IMR-90 (cell line): ENCODE measurements around the gene TEX264. TPM values are rescaled to one million over a fixed set of nuclear protein-coding genes. Genes with fewer than 3 reads are reported as not detected.

Source experiments
- ATAC-seq: fragments of 200-7000 bp; cut with Tn5 transposase; 2 replicates; pipeline ENCODE4 v1.9.1; 2020; ENCODE audit warnings: low read depth, mild to moderate bottlenecking, moderate library complexity
- BruUV-seq: library from RNA; stranded (reverse); fragments of 400-500 nt; replicated peaks from 2 replicates; lab custom pipeline; 2021; lab: Mats Ljungman, UMichigan
- CTCF ChIA-PET: fragments of 300-600 bp; formaldehyde crosslinking; extraction: SDS; loops from one replicate; lab custom pipeline; 2021; ENCODE audit warnings: antibody characterized with exemption; lab: Yijun Ruan, JAX
- POLR2A ChIA-PET: fragments of 300-600 bp; sonication (Branson Sonifier 250); formaldehyde crosslinking; loops from one replicate; lab custom pipeline; 2022; ENCODE audit warnings: antibody characterized with exemption; ENCODE audit not compliant: unreplicated experiment; lab: Charles Lee
- DNase-seq: peaks from one replicate; pipeline ENCODE4 v3.0.0; 2013
- H2AFZ ChIP-seq: replicated peaks from 2 replicates; pipeline ENCODE3; 2013; ENCODE audit warnings: low read length, mild to moderate bottlenecking; ENCODE audit not compliant: poor library complexity
- H2AK5ac ChIP-seq: 2 replicates; pipeline ENCODE4 v1.6.1; 2013; ENCODE audit warnings: low read depth, low read length, inconsistent platforms
- H2AK9ac ChIP-seq: replicated peaks from 2 replicates; pipeline ENCODE3; 2013; ENCODE audit warnings: mild to moderate bottlenecking, low read depth, low read length, moderate library complexity; ENCODE audit not compliant: poor library complexity
- H2BK120ac ChIP-seq: 2 replicates; pipeline ENCODE4 v1.6.1; 2013; ENCODE audit warnings: low read depth, low read length, inconsistent platforms
- H2BK15ac ChIP-seq: 3 replicates; pipeline ENCODE4 v1.6.1; 2013; ENCODE audit warnings: low read depth, low read length, inconsistent platforms
- H2BK20ac ChIP-seq: 2 replicates; pipeline ENCODE4 v1.6.1; 2013; ENCODE audit warnings: low read depth, mild to moderate bottlenecking, inconsistent platforms, low read length, moderate library complexity
- H2BK5ac ChIP-seq: 2 replicates; pipeline ENCODE4 v1.6.1; 2013; ENCODE audit warnings: mild to moderate bottlenecking, low read depth, low read length, inconsistent platforms; ENCODE audit not compliant: poor library complexity, severe bottlenecking
- H3K14ac ChIP-seq: replicated peaks from 2 replicates; pipeline ENCODE4 v1.6.1; 2013; ENCODE audit warnings: low read depth, low read length, inconsistent platforms
- H3K18ac ChIP-seq: 2 replicates; pipeline ENCODE4 v1.6.1; 2013; ENCODE audit warnings: low read depth, low read length, control low read depth
- H3K23ac ChIP-seq: 2 replicates; pipeline ENCODE4 v1.6.1; 2013; ENCODE audit warnings: low read depth, low read length, inconsistent platforms
- H3K27ac ChIP-seq: 2 replicates; pipeline ENCODE4 v1.5.1; 2013; ENCODE audit warnings: mild to moderate bottlenecking, control low read depth, low read length; ENCODE audit not compliant: insufficient read depth
- H3K27me3 ChIP-seq: 2 replicates; pipeline ENCODE4 v1.6.1; 2013; ENCODE audit warnings: low read length; ENCODE audit not compliant: control insufficient read depth, insufficient read depth
- H3K36me3 ChIP-seq: 2 replicates; pipeline ENCODE4 v1.6.1; 2013; ENCODE audit warnings: low read length, mixed read lengths; ENCODE audit not compliant: control insufficient read depth, insufficient read depth
- H3K4ac ChIP-seq: 2 replicates; pipeline ENCODE4 v1.6.1; 2013; ENCODE audit warnings: low read depth, low read length, inconsistent platforms
- H3K4me1 ChIP-seq: 2 replicates; pipeline ENCODE4 v1.6.1; 2013; ENCODE audit warnings: low read length, mixed read lengths; ENCODE audit not compliant: control insufficient read depth, insufficient read depth
- H3K4me2 ChIP-seq: 2 replicates; pipeline ENCODE4 v1.6.1; 2013; ENCODE audit warnings: low read depth, mild to moderate bottlenecking, control low read depth, low read length, moderate library complexity
- H3K4me3 ChIP-seq: 2 replicates; pipeline ENCODE4 v1.5.1; 2013; ENCODE audit warnings: low read depth, mild to moderate bottlenecking, control low read depth, low read length, moderate library complexity; ENCODE audit not compliant: insufficient read depth
- H3K56ac ChIP-seq: 2 replicates; pipeline ENCODE4 v1.6.1; 2013; ENCODE audit warnings: low read length, inconsistent platforms; ENCODE audit not compliant: insufficient read depth; ENCODE audit errors: extremely low read depth
- H3K79me1 ChIP-seq, 2 experiments: 2 replicates each; pipeline ENCODE4 v1.6.1; 2013; ENCODE audit warnings: low read length in 2 of 2, inconsistent platforms in 1 of 2, low read depth in 1 of 2
- H3K9ac ChIP-seq: 2 replicates; pipeline ENCODE4 v1.6.1; 2013; ENCODE audit warnings: low read depth, low read length, control low read depth
- H3K9me1 ChIP-seq: 2 replicates; pipeline ENCODE4 v1.6.1; 2013; ENCODE audit warnings: low read length, inconsistent platforms; ENCODE audit not compliant: insufficient read depth
- H3K9me3 ChIP-seq: 2 replicates; pipeline ENCODE4 v1.6.1; 2013; ENCODE audit warnings: low read length; ENCODE audit not compliant: control insufficient read depth, insufficient read depth
- H4K20me1 ChIP-seq: 2 replicates; pipeline ENCODE4 v1.6.1; 2013; ENCODE audit warnings: low read length, inconsistent platforms; ENCODE audit not compliant: insufficient read depth
- H4K5ac ChIP-seq: 2 replicates; pipeline ENCODE4 v1.6.1; 2013; ENCODE audit warnings: mild to moderate bottlenecking, low read depth, low read length, control low read depth
- H4K8ac ChIP-seq, 2 experiments: 2 replicates each; pipeline ENCODE4 v1.6.1; 2013; ENCODE audit warnings: low read depth in 2 of 2, low read length in 2 of 2, control low read depth in 1 of 2, inconsistent platforms in 1 of 2
- H4K91ac ChIP-seq: 2 replicates; pipeline ENCODE4 v1.6.1; 2013; ENCODE audit warnings: low read depth, low read length, inconsistent platforms; ENCODE audit not compliant: insufficient read depth
- CTCF ChIP-seq: conservative IDR thresholded peaks from 2 replicates; pipeline ENCODE4 v1.5.1; 2012; ENCODE audit warnings: mild to moderate bottlenecking, low read depth, low read length, improper control_type of control experiment
- MAFK ChIP-seq: IDR thresholded peaks from 2 replicates; pipeline ENCODE4 v1.6.1; 2012; ENCODE audit warnings: low read depth, low read length, improper control_type of control experiment
- MAZ ChIP-seq: IDR thresholded peaks from 2 replicates; pipeline ENCODE4 v1.6.1; 2012; ENCODE audit warnings: low read depth, mild to moderate bottlenecking, low read length, improper control_type of control experiment, moderate library complexity, borderline replicate concordance
- POLR2A ChIP-seq: IDR thresholded peaks from 2 replicates; pipeline ENCODE4 v1.6.1; 2012; ENCODE audit warnings: mild to moderate bottlenecking, low read depth, low read length
- RAD21 ChIP-seq: IDR thresholded peaks from 2 replicates; pipeline ENCODE4 v1.6.1; 2012; ENCODE audit warnings: low read length, improper control_type of control experiment
- RCOR1 ChIP-seq: IDR thresholded peaks from 2 replicates; pipeline ENCODE4 v1.6.1; 2012; ENCODE audit warnings: mild to moderate bottlenecking, low read length, improper control_type of control experiment; ENCODE audit not compliant: insufficient replicate concordance
- WGBS, 2 experiments: methylation state at CpG; one replicate each; pipeline versions ENCODE4 v1.1.5 to v1.1.7; 2013; ENCODE audit warnings: missing lambda C conversion rate in 2 of 2; ENCODE audit not compliant: insufficient read length in 1 of 2; ENCODE audit errors: extremely low coverage in 2 of 2; 5-methylcytosine and 5-hydroxymethylcytosine counted together
- dilution Hi-C: fragments of 300-500 bp; cut with HindIII; formaldehyde crosslinking; loops from one replicate; pipeline ENCODE4 v1.14.3; 2018; ENCODE audit warnings: low sequenced_read_pairs; ENCODE audit not compliant: unreplicated experiment
- in situ Hi-C: fragments of 300-500 bp; cut with MboI; formaldehyde crosslinking; loops from 3 replicates; pipeline ENCODE4 v1.14.3; 2019; ENCODE audit warnings: low sequenced_read_pairs, inconsistent platforms, mixed read lengths
- intact Hi-C: fragments of 100-400 bp; cut with micrococcal nuclease; formaldehyde crosslinking; loops from 2 replicates; pipeline ENCODE4 v1.10.0; 2022
- polyA plus RNA-seq, 3 experiments: library from polyadenylated mRNA; depleted of rRNA; stranded (reverse); fragments of >200 nt; gene quantifications; 2 replicates each; pipeline ENCODE4 v1.2.3, GENCODE V29; 2012; ENCODE audit warnings: low replicate concordance in 1 of 3
- total RNA-seq: library from RNA; depleted of rRNA; stranded (reverse); fragments of >200 nt; gene quantifications from 2 replicates; pipeline ENCODE4 v1.2.3, GENCODE V29; 2012
- TF ChIP-seq, protein P1 (sequence below): fragments of 150-350 bp; IDR thresholded peaks from 2 replicates; pipeline ENCODE4 v1.6.1; 2016; ENCODE audit warnings: low read depth, mild to moderate bottlenecking, low read length, moderate library complexity, borderline replicate concordance

Gene TEX264
- total and polyA plus RNA-seq, 2 of the 4 experiments (the other 2 are of a cell fraction), result 30.3 to 45.0 TPM

DNA sequence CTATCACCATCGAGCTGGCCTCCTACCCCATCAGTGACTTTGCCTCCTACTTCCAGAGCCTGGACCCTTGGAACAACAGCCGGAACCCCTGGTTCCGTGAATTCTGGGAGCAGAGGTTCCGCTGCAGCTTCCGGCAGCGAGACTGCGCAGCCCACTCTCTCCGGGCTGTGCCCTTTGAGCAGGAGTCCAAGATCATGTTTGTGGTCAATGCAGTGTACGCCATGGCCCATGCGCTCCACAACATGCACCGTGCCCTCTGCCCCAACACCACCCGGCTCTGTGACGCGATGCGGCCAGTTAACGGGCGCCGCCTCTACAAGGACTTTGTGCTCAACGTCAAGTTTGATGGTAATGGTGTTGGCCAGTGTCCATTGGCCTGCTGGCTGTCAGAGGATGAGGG is 41.9 kb downstream of the TEX264 start:
- Histone ChIP-seq H2BK20ac (no peak overlapping the region), H4K5ac (no peak overlapping the region), H3K18ac (no peak overlapping the region), H3K27ac (no peak overlapping the region), H3K9me1 (no peaks in the 10 kb centered on the region; the same call in 1 of the 2 replicates), H2BK5ac (no peak overlapping the region), H2BK120ac (no peak overlapping the region), H3K23ac (no peak overlapping the region), H3K36me3 (no peaks in the 10 kb centered on the region), H3K9ac (no peak overlapping the region), H2AFZ (no peak overlapping the region), H4K20me1 (no peaks in the 10 kb centered on the region), H3K4me1 (no peaks in the 10 kb centered on the region), H3K9me3 (no peaks in the 10 kb centered on the region), H4K8ac (no peak overlapping the region), H3K4me2 (no peak overlapping the region), H3K4ac (no peak overlapping the region), H3K79me1 (no peaks in the 10 kb centered on the region), H3K14ac (no peak overlapping the region), H4K91ac (no peak overlapping the region), H3K4me3 (no peak overlapping the region), H2BK15ac (no peak overlapping the region), H2AK5ac (no peak overlapping the region), H3K27me3 (peaks cover 10% of the 10 kb centered on the region; the same call in 1 of the 2 replicates), H3K56ac (no peak overlapping the region), H2AK9ac (no peak overlapping the region)
- dilution Hi-C loops, result no loop called here
- ATAC-seq, result no peak
- WGBS, 2 experiments, result 93% methylated on average over 7 of the region's 19 CpGs; no CpG with 5 or more reads in 1 of the 2 experiments
- BruUV-seq, result no TSS peak
- in situ Hi-C loops, result no loop called here
- intact Hi-C loops, result loop anchor here (5.0 kb wide), 1 partner anchor 89 kb away; no protein-coding TSS in a partner anchor
- ChIA-PET CTCF (no interaction called here), POLR2A (no interaction called here)
- no peak for DNase-seq
- TF ChIP-seq RAD21 (no peak), POLR2A (no peak), RCOR1 (no peak), MAZ (no peak), CTCF (no peak), MAFK (no peak)
- TF ChIP-seq, protein P1, sequence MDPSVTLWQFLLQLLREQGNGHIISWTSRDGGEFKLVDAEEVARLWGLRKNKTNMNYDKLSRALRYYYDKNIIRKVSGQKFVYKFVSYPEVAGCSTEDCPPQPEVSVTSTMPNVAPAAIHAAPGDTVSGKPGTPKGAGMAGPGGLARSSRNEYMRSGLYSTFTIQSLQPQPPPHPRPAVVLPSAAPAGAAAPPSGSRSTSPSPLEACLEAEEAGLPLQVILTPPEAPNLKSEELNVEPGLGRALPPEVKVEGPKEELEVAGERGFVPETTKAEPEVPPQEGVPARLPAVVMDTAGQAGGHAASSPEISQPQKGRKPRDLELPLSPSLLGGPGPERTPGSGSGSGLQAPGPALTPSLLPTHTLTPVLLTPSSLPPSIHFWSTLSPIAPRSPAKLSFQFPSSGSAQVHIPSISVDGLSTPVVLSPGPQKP, result no peak
